ENCODE results near the gene STAT1. TPM values are rescaled to one million over a fixed set of nuclear protein-coding genes. Genes with fewer than 3 reads are reported as not detected.

Gene STAT1
- total and polyA plus RNA-seq, 9 of the 15 experiments (the other 6 are each of a cell fraction or from before 2014, with no cell fraction given): 8.7 to 34.4 (median 26.8) TPM

DNA sequence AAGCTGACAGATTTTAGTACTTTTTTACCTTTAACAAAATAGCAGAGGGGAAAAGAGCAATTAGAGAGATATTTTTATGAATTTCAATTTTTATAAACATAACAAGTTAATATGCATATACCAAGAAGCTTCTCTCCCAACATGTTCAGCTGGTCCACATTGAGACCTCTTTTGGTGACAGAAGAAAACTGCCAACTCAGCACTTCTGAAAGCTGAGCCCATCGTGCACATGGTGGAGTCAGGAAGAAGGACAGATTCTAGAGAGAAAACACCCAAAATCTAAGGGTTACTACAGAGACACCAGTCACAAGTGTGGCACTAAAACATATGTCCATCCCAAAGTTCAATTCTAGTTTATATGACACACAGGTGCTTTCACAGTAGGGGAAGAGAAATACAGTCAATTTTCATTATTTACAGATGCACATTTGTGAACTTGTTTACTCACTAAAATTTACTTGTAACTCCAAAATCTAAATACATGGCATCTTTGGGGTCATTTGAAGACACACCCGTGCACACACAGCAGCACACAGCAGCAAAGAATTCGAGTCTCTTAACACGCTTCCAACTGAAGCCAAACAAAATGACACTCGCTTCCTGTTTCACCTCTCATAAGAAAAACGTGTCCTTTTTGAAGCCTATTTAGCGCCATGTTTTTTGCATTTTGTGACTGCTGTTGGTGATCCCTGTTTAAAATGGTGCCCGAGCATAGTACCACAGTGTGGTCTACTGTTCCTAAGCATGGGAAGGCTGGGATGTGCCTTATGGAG, 31.5 kb downstream of the STAT1 start (continued):
- TF ChIP-seq, protein P1, sequence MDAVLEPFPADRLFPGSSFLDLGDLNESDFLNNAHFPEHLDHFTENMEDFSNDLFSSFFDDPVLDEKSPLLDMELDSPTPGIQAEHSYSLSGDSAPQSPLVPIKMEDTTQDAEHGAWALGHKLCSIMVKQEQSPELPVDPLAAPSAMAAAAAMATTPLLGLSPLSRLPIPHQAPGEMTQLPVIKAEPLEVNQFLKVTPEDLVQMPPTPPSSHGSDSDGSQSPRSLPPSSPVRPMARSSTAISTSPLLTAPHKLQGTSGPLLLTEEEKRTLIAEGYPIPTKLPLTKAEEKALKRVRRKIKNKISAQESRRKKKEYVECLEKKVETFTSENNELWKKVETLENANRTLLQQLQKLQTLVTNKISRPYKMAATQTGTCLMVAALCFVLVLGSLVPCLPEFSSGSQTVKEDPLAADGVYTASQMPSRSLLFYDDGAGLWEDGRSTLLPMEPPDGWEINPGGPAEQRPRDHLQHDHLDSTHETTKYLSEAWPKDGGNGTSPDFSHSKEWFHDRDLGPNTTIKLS (IDR thresholded peaks at IDR 0.05; ENCODE audit: borderline replicate concordance, low read depth): no peak
- peak; percentile 99 for TF ChIP-seq MAFF (IDR thresholded peaks at IDR 0.05; ENCODE audit: low read length)
- TF ChIP-seq MYC (IDR thresholded peaks at IDR 0.05; ENCODE audit: low read depth, low read length): no peak
- TF ChIP-seq MYC (CRISPR knock-in tag; IDR thresholded peaks at IDR 0.05; ENCODE audit: borderline replicate concordance, low read depth): no peak
- TF ChIP-seq TAF1 (IDR thresholded peaks at IDR 0.05; ENCODE audit: control insufficient read depth, extremely low read depth, insufficient read depth, low read length, severe bottlenecking): no peak
- TF ChIP-seq RHOXF2B (CRISPR knock-in tag; conservative IDR thresholded peaks at IDR 0.05): no peak
- peak; percentile 96 for TF ChIP-seq ZNF316 (IDR thresholded peaks at IDR 0.05)
- TF ChIP-seq ZBED1 (IDR thresholded peaks at IDR 0.05): no peak
- TF ChIP-seq MAFK (IDR thresholded peaks at IDR 0.05; ENCODE audit: low read length): peak; percentile 99
- TF ChIP-seq HNRNPH1 (optimal IDR thresholded peaks at IDR 0.05; ENCODE audit: low read depth, low read length): no peak
- no peak for TF ChIP-seq ZFP30 (CRISPR knock-in tag; IDR thresholded peaks at IDR 0.05; ENCODE audit: borderline replicate concordance)
- no peak for TF ChIP-seq FOXK2 (conservative IDR thresholded peaks at IDR 0.05 in 1 of 2, IDR thresholded peaks at IDR 0.05 in 1 of 2; ENCODE audit: low read depth in 2 of 2)
- TF ChIP-seq, protein P2, sequence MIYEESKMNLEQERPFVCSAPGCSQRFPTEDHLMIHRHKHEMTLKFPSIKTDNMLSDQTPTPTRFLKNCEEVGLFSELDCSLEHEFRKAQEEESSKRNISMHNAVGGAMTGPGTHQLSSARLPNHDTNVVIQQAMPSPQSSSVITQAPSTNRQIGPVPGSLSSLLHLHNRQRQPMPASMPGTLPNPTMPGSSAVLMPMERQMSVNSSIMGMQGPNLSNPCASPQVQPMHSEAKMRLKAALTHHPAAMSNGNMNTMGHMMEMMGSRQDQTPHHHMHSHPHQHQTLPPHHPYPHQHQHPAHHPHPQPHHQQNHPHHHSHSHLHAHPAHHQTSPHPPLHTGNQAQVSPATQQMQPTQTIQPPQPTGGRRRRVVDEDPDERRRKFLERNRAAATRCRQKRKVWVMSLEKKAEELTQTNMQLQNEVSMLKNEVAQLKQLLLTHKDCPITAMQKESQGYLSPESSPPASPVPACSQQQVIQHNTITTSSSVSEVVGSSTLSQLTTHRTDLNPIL (CRISPR knock-in tag; IDR thresholded peaks at IDR 0.05): no peak
- no peak for TF ChIP-seq MAZ (CRISPR knock-in tag; conservative IDR thresholded peaks at IDR 0.05 in 1 of 2, IDR thresholded peaks at IDR 0.05 in 1 of 2)
- no peak for TF ChIP-seq ZNF551 (CRISPR knock-in tag; IDR thresholded peaks at IDR 0.05)
- TF ChIP-seq ZNF224 (CRISPR knock-in tag; IDR thresholded peaks at IDR 0.05): no peak
- peak; percentile 93 for TF ChIP-seq MAFG (tag; conservative IDR thresholded peaks at IDR 0.05)
- TF ChIP-seq, protein P3, sequence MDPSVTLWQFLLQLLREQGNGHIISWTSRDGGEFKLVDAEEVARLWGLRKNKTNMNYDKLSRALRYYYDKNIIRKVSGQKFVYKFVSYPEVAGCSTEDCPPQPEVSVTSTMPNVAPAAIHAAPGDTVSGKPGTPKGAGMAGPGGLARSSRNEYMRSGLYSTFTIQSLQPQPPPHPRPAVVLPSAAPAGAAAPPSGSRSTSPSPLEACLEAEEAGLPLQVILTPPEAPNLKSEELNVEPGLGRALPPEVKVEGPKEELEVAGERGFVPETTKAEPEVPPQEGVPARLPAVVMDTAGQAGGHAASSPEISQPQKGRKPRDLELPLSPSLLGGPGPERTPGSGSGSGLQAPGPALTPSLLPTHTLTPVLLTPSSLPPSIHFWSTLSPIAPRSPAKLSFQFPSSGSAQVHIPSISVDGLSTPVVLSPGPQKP (CRISPR knock-in tag; IDR thresholded peaks at IDR 0.05): no peak
- TF ChIP-seq, protein P4, sequence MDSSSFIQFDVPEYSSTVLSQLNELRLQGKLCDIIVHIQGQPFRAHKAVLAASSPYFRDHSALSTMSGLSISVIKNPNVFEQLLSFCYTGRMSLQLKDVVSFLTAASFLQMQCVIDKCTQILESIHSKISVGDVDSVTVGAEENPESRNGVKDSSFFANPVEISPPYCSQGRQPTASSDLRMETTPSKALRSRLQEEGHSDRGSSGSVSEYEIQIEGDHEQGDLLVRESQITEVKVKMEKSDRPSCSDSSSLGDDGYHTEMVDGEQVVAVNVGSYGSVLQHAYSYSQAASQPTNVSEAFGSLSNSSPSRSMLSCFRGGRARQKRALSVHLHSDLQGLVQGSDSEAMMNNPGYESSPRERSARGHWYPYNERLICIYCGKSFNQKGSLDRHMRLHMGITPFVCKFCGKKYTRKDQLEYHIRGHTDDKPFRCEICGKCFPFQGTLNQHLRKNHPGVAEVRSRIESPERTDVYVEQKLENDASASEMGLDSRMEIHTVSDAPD (CRISPR knock-in tag; IDR thresholded peaks at IDR 0.05): no peak
- TF ChIP-seq C11orf30 (IDR thresholded peaks at IDR 0.05; ENCODE audit: low read depth): peak; percentile 94
- no peak for TF ChIP-seq CBX8 (IDR thresholded peaks at IDR 0.05; ENCODE audit: borderline replicate concordance, extremely low read depth, low read depth, low read length, poor library complexity, severe bottlenecking)

Data from K562 (cell line).